Astrocyte (in vitro differentiated cells and primary cell): ENCODE data around the gene PLCL1. TPM values are rescaled to one million over a fixed set of nuclear protein-coding genes. Genes with fewer than 3 reads are reported as not detected.

Experiments
- DNase-seq: peaks from one replicate; pipeline ENCODE4 v3.0.0-alpha.2; 2010; ENCODE audit warnings: low read depth
- FAIRE-seq: peaks from 2 replicates; lab custom pipeline; 2011; peaks lifted over from hg19 to GRCh38; lab: Jason Lieb, UNC
- H2AFZ ChIP-seq: 2 replicates; pipeline ENCODE4 v1.6.0; 2012; ENCODE audit warnings: low read depth, low read length, inconsistent platforms
- H3K27ac ChIP-seq: 2 replicates; pipeline ENCODE4 v1.5.1; 2011; ENCODE audit warnings: low read depth, low read length, inconsistent platforms
- H3K27me3 ChIP-seq: 2 replicates; pipeline ENCODE4 v1.6.0; 2011; ENCODE audit warnings: low read length, inconsistent platforms; ENCODE audit not compliant: insufficient read depth
- H3K36me3 ChIP-seq: 2 replicates; pipeline ENCODE4 v1.5.1; 2011; ENCODE audit warnings: low read length, inconsistent platforms; ENCODE audit not compliant: insufficient read depth
- H3K4me1 ChIP-seq: 2 replicates; pipeline ENCODE4 v1.5.1; 2011; ENCODE audit warnings: low read length, inconsistent platforms; ENCODE audit not compliant: insufficient read depth
- H3K4me2 ChIP-seq: 2 replicates; pipeline ENCODE4 v1.6.0; 2012; ENCODE audit warnings: low read length, inconsistent platforms
- H3K4me3 ChIP-seq: 2 replicates; pipeline ENCODE4 v1.5.1; 2011; ENCODE audit warnings: low read depth, mild to moderate bottlenecking, low read length, inconsistent platforms; ENCODE audit not compliant: insufficient read depth
- H3K79me2 ChIP-seq: 2 replicates; pipeline ENCODE4 v1.6.0; 2012; ENCODE audit warnings: mild to moderate bottlenecking, low read length, inconsistent platforms; ENCODE audit not compliant: insufficient read depth
- H3K9ac ChIP-seq: 2 replicates; pipeline ENCODE4 v1.6.0; 2012; ENCODE audit warnings: mild to moderate bottlenecking, low read length, inconsistent platforms
- H3K9me3 ChIP-seq: 2 replicates; pipeline ENCODE4 v1.5.1; 2012; ENCODE audit warnings: low read depth, mild to moderate bottlenecking, low read length, inconsistent platforms; ENCODE audit not compliant: insufficient read depth
- H4K20me1 ChIP-seq: 2 replicates; pipeline ENCODE4 v1.6.0; 2012; ENCODE audit warnings: low read length, inconsistent platforms; ENCODE audit not compliant: insufficient read depth
- H3K27ac Mint-ChIP-seq: one replicate; pipeline ENCODE4 v1.8.0; 2021; ENCODE audit warnings: mild to moderate bottlenecking, mixed read lengths; ENCODE audit not compliant: unreplicated experiment
- H3K27me3 Mint-ChIP-seq: one replicate; pipeline ENCODE4 v1.8.0; 2021; ENCODE audit warnings: low read depth, mixed read lengths; ENCODE audit not compliant: unreplicated experiment
- H3K36me3 Mint-ChIP-seq: one replicate; pipeline ENCODE4 v1.8.0; 2021; ENCODE audit warnings: low read depth, mixed read lengths; ENCODE audit not compliant: unreplicated experiment
- H3K4me1 Mint-ChIP-seq: one replicate; pipeline ENCODE4 v1.8.0; 2021; ENCODE audit warnings: low read depth, mixed read lengths; ENCODE audit not compliant: unreplicated experiment
- H3K4me3 Mint-ChIP-seq: one replicate; pipeline ENCODE4 v1.8.0; 2021; ENCODE audit warnings: mild to moderate bottlenecking, moderate library complexity, mixed read lengths; ENCODE audit not compliant: unreplicated experiment
- H3K9me3 Mint-ChIP-seq: one replicate; pipeline ENCODE4 v1.8.0; 2021; ENCODE audit warnings: mild to moderate bottlenecking, mixed read lengths; ENCODE audit not compliant: unreplicated experiment
- EZH2 ChIP-seq: IDR thresholded peaks from 2 replicates; pipeline ENCODE4 v1.6.1; 2012; ENCODE audit warnings: mild to moderate bottlenecking, low read length, inconsistent platforms; ENCODE audit not compliant: insufficient read depth
- total RNA-seq: library from RNA; stranded (reverse); gene quantifications from 2 replicates; pipeline ENCODE4 v1.2.1, GENCODE V29; 2021
- TF ChIP-seq, protein P1 (sequence below): IDR thresholded peaks from 2 replicates; pipeline ENCODE4 v1.5.1; 2011; ENCODE audit warnings: low read depth, mild to moderate bottlenecking, inconsistent platforms, low read length, moderate library complexity; ENCODE audit not compliant: insufficient read depth

PLCL1 gene
- total RNA-seq, 1 donor from 2014 or later, result 0.84 TPM

DNA sequence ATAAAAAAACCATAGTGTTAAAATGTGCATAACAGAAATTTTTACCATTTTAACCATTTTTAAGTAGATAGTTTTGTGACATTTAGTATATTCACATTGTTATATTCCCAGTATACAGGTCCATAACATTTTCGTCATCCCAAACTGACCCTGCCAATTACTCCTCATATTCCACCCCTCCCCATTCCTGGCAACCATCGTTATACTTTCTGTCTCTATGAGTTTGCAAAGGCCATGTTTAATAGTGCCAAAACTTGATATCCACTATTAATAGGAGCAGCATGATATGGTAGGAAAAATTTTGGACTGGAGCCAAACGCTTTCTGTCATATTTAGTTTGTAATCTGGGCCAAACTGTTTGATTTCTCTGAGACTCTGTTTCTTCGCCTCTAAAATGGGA is 30.9 kb downstream of the PLCL1 start:
- DNase-seq, result no peak
- no peak for TF ChIP-seq EZH2
- TF ChIP-seq, protein P1, sequence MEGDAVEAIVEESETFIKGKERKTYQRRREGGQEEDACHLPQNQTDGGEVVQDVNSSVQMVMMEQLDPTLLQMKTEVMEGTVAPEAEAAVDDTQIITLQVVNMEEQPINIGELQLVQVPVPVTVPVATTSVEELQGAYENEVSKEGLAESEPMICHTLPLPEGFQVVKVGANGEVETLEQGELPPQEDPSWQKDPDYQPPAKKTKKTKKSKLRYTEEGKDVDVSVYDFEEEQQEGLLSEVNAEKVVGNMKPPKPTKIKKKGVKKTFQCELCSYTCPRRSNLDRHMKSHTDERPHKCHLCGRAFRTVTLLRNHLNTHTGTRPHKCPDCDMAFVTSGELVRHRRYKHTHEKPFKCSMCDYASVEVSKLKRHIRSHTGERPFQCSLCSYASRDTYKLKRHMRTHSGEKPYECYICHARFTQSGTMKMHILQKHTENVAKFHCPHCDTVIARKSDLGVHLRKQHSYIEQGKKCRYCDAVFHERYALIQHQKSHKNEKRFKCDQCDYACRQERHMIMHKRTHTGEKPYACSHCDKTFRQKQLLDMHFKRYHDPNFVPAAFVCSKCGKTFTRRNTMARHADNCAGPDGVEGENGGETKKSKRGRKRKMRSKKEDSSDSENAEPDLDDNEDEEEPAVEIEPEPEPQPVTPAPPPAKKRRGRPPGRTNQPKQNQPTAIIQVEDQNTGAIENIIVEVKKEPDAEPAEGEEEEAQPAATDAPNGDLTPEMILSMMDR, result no peak
- no peaks in the 10 kb centered on the region for H4K20me1 ChIP-seq
- H3K79me2 ChIP-seq, result no peaks in the 10 kb centered on the region
- no peaks in the 10 kb centered on the region for H3K4me1 ChIP-seq
- H3K9me3 Mint-ChIP-seq, result peaks cover 6% of the 10 kb centered on the region
- H3K4me3 ChIP-seq, result no peak overlapping the region
- H3K4me2 ChIP-seq, result no peak overlapping the region
- no peaks in the 10 kb centered on the region for H3K9me3 ChIP-seq
- no peak overlapping the region for H3K4me3 Mint-ChIP-seq
- no peak overlapping the region for H3K27ac Mint-ChIP-seq
- H3K27me3 ChIP-seq, result no peaks in the 10 kb centered on the region
- no peak overlapping the region for H3K9ac ChIP-seq
- H3K36me3 Mint-ChIP-seq, result peaks cover 2% of the 10 kb centered on the region
- H3K27ac ChIP-seq, result no peak overlapping the region
- no peak for FAIRE-seq
- H3K27me3 Mint-ChIP-seq, result no peaks in the 10 kb centered on the region
- H3K4me1 Mint-ChIP-seq, result peaks cover 3% of the 10 kb centered on the region
- H2AFZ ChIP-seq, result no peak overlapping the region
- H3K36me3 ChIP-seq, result no peaks in the 10 kb centered on the region

GRCh38 chr2:197838036-197838435 is 33.6 kb downstream of the PLCL1 start:
- FAIRE-seq (no peak), DNase-seq (peak; percentile 26)
- Mint-ChIP-seq H3K4me3 (no peak overlapping the region), H3K9me3 (peaks cover 2% of the 10 kb centered on the region), H3K27ac (no peak overlapping the region), H3K4me1 (peaks cover 3% of the 10 kb centered on the region), H3K27me3 (peaks cover 10% of the 10 kb centered on the region), H3K36me3 (no peaks in the 10 kb centered on the region)
- Histone ChIP-seq H3K27me3 (no peaks in the 10 kb centered on the region), H3K4me2 (peak overlapping the region; percentile 25), H2AFZ (no peak overlapping the region), H3K27ac (no peak overlapping the region), H3K9ac (no peak overlapping the region), H3K36me3 (no peaks in the 10 kb centered on the region), H3K4me1 (no peaks in the 10 kb centered on the region), H3K4me3 (no peak overlapping the region), H3K9me3 (no peaks in the 10 kb centered on the region), H3K79me2 (no peaks in the 10 kb centered on the region), H4K20me1 (no peaks in the 10 kb centered on the region)
- TF ChIP-seq, protein P1, result no peak
- TF ChIP-seq EZH2, result no peak

DNA sequence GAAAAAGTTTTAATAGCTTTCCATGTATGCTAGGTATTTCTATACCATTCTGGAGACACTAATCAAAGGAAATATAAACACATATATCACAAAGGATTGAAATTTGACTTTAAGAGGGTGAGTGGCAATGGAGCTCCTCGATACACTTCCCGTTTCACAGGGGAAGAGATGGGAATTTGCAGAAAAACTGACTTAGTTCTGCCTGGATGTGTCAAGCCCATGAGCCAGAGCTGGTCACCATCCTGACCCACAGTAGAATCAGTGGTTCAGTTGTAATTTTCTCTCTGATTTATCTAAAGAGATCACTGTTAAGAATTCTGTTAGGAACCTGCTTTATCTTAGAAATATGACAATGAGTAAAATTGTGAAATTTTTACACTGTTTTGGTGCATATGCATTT is 34.2 kb downstream of the PLCL1 start:
- H3K4me2 ChIP-seq, result peak overlapping the region; percentile 25
- no peaks in the 10 kb centered on the region for H3K79me2 ChIP-seq
- H4K20me1 ChIP-seq, result no peaks in the 10 kb centered on the region
- peaks cover 10% of the 10 kb centered on the region for H3K27me3 Mint-ChIP-seq
- no peak overlapping the region for H3K27ac Mint-ChIP-seq
- no peak overlapping the region for H2AFZ ChIP-seq
- no peaks in the 10 kb centered on the region for H3K27me3 ChIP-seq
- no peaks in the 10 kb centered on the region for H3K36me3 Mint-ChIP-seq
- H3K4me3 Mint-ChIP-seq, result no peak overlapping the region
- H3K9me3 Mint-ChIP-seq, result peaks cover 2% of the 10 kb centered on the region
- no peak overlapping the region for H3K4me3 ChIP-seq
- H3K36me3 ChIP-seq, result no peaks in the 10 kb centered on the region
- H3K4me1 ChIP-seq, result no peaks in the 10 kb centered on the region
- H3K9ac ChIP-seq, result no peak overlapping the region
- peaks cover 3% of the 10 kb centered on the region for H3K4me1 Mint-ChIP-seq
- no peak for FAIRE-seq
- DNase-seq, result no peak
- TF ChIP-seq EZH2, result no peak
- TF ChIP-seq, protein P1, result no peak
- H3K27ac ChIP-seq, result no peak overlapping the region
- no peaks in the 10 kb centered on the region for H3K9me3 ChIP-seq
